Measurements from ENCODE around the gene FAM20B.

Gene FAM20B

GRCh38 chr1:179115181-179115580 is 89.5 kb downstream of the FAM20B start:
- Histone ChIP-seq H3K36me3 (ENCODE audit: insufficient read depth, low read length) (peaks cover 37% of the 10 kb centered on the region; the same call in 1 of the 2 replicates), H3K4me2 (ENCODE audit: low read depth, low read length, poor library complexity, severe bottlenecking) (no peak overlapping the region), H3K27me3 (ENCODE audit: insufficient read depth, low read length, poor library complexity, severe bottlenecking) (no peaks in the 10 kb centered on the region), H4K20me1 (ENCODE audit: insufficient read depth, low read length, poor library complexity, severe bottlenecking) (no peaks in the 10 kb centered on the region), H3K4me1 (ENCODE audit: insufficient read depth, low read length, poor library complexity, severe bottlenecking) (no peaks in the 10 kb centered on the region), H3K9me2 (replicated peaks; ENCODE audit: low read depth, low read length) (no peaks in the 10 kb centered on the region), H3K79me2 (ENCODE audit: insufficient read depth, low read length) (no peaks in the 10 kb centered on the region), H2AFZ (ENCODE audit: low read length) (no peak overlapping the region), H3K4me3 (ENCODE audit: low read length, poor library complexity, severe bottlenecking) (no peak overlapping the region), H3K9me3 (ENCODE audit: insufficient read depth, low read depth, low read length) (no peaks in the 10 kb centered on the region), H3K9ac (ENCODE audit: low read depth, low read length, poor library complexity, severe bottlenecking) (no peak overlapping the region), H3F3A (ENCODE audit: low read depth) (no peaks in the 10 kb centered on the region)
- TF ChIP-seq EZH2phosphoT487 (IDR thresholded peaks at IDR 0.05; ENCODE audit: borderline replicate concordance) (no peak), CTCF (conservative IDR thresholded peaks at IDR 0.05; ENCODE audit: low read length) (no peak)

- H3K36me3 ChIP-seq (ENCODE audit: insufficient read depth, low read length), result peaks cover 42% of the 10 kb centered on the region; the same call in 1 of the 2 replicates
These were observed 93.8 kb downstream of the FAM20B start for GRCh38 chr1:179119513-179119912.

GRCh38 chr1:179120736-179121135 is 95.0 kb downstream of the FAM20B start:
- Histone ChIP-seq H3K9me3 (ENCODE audit: insufficient read depth, low read depth, low read length) (no peaks in the 10 kb centered on the region), H2AFZ (ENCODE audit: low read length) (no peak overlapping the region), H3K27me3 (ENCODE audit: insufficient read depth, low read length, poor library complexity, severe bottlenecking) (no peaks in the 10 kb centered on the region), H3K36me3 (ENCODE audit: insufficient read depth, low read length) (peaks cover 42% of the 10 kb centered on the region; the same call in 1 of the 2 replicates), H3K79me2 (ENCODE audit: insufficient read depth, low read length) (no peaks in the 10 kb centered on the region), H3K9me2 (replicated peaks; ENCODE audit: low read depth, low read length) (no peaks in the 10 kb centered on the region), H4K20me1 (ENCODE audit: insufficient read depth, low read length, poor library complexity, severe bottlenecking) (no peaks in the 10 kb centered on the region), H3K4me1 (ENCODE audit: insufficient read depth, low read length, poor library complexity, severe bottlenecking) (no peaks in the 10 kb centered on the region), H3K4me3 (ENCODE audit: low read length, poor library complexity, severe bottlenecking) (no peak overlapping the region), H3K9ac (ENCODE audit: low read depth, low read length, poor library complexity, severe bottlenecking) (no peak overlapping the region), H3F3A (ENCODE audit: low read depth) (0 out of 2 replicates have a peak, but pooled peaks cover 2% of the 10 kb centered on the region), H3K4me2 (ENCODE audit: low read depth, low read length, poor library complexity, severe bottlenecking) (no peak overlapping the region)
- TF ChIP-seq EZH2phosphoT487 (IDR thresholded peaks at IDR 0.05; ENCODE audit: borderline replicate concordance), result no peak
- TF ChIP-seq CTCF (conservative IDR thresholded peaks at IDR 0.05; ENCODE audit: low read length), result no peak

More at GRCh38 chr1:179119513-179119912, 93.8 kb downstream of the FAM20B start:
- Histone ChIP-seq H3K4me3 (ENCODE audit: low read length, poor library complexity, severe bottlenecking) (no peak overlapping the region), H3K9ac (ENCODE audit: low read depth, low read length, poor library complexity, severe bottlenecking) (no peak overlapping the region), H3K4me1 (ENCODE audit: insufficient read depth, low read length, poor library complexity, severe bottlenecking) (no peaks in the 10 kb centered on the region), H2AFZ (ENCODE audit: low read length) (no peak overlapping the region), H3K27me3 (ENCODE audit: insufficient read depth, low read length, poor library complexity, severe bottlenecking) (no peaks in the 10 kb centered on the region), H3K9me2 (replicated peaks; ENCODE audit: low read depth, low read length) (no peaks in the 10 kb centered on the region), H3F3A (ENCODE audit: low read depth) (0 out of 2 replicates have a peak, but pooled peaks cover 2% of the 10 kb centered on the region), H3K9me3 (ENCODE audit: insufficient read depth, low read depth, low read length) (no peaks in the 10 kb centered on the region), H3K4me2 (ENCODE audit: low read depth, low read length, poor library complexity, severe bottlenecking) (no peak overlapping the region), H3K79me2 (ENCODE audit: insufficient read depth, low read length) (no peaks in the 10 kb centered on the region), H4K20me1 (ENCODE audit: insufficient read depth, low read length, poor library complexity, severe bottlenecking) (no peaks in the 10 kb centered on the region)
- no peak for TF ChIP-seq CTCF (conservative IDR thresholded peaks at IDR 0.05; ENCODE audit: low read length)
- no peak for TF ChIP-seq EZH2phosphoT487 (IDR thresholded peaks at IDR 0.05; ENCODE audit: borderline replicate concordance)
